Natural killer cell (primary cell): ENCODE results near the gene PCDH9. TPM values are rescaled to one million over a fixed set of nuclear protein-coding genes. Genes with fewer than 3 reads are reported as not detected.
"Not testable (repeated sequence)": the region's sequence is repeated elsewhere in the genome, so short reads cannot be mapped to it uniquely, and the experiment has no call there.

Experiments
- ATAC-seq, 3 donors: fragments of 150-1000 bp in 2 of 3; fragments of 200-7000 bp in 1 of 3; cut with Tn5 transposase; 1 replicate in 1 of 3; 2 replicates in 2 of 3; pipeline ENCODE4 v1.10.0; 2021; ENCODE audit warnings: mild to moderate bottlenecking in 2 of 3, moderate library complexity in 2 of 3
- DNase-seq, 2 donors: peaks; one replicate each; pipeline versions ENCODE4 v3.0.0 to v3.0.0-alpha.2; 2013 to 2021; ENCODE audit warnings: mixed read lengths in 1 of 2
- H3K27ac ChIP-seq: one replicate; pipeline ENCODE4 v1.5.1; 2013; ENCODE audit warnings: mild to moderate bottlenecking, low read length
- H3K27me3 ChIP-seq: one replicate; pipeline ENCODE4 v1.6.1; 2013; ENCODE audit warnings: low read length; ENCODE audit not compliant: control insufficient read depth, insufficient read depth
- H3K36me3 ChIP-seq: one replicate; pipeline ENCODE4 v1.6.1; 2013; ENCODE audit warnings: low read length; ENCODE audit not compliant: control insufficient read depth, insufficient read depth
- H3K4me1 ChIP-seq: one replicate; pipeline ENCODE4 v1.6.1; 2013; ENCODE audit warnings: low read length; ENCODE audit not compliant: control insufficient read depth, insufficient read depth
- H3K4me3 ChIP-seq: one replicate; pipeline ENCODE4 v1.5.1; 2013; ENCODE audit warnings: low read length
- H3K9me3 ChIP-seq: one replicate; pipeline ENCODE4 v1.6.1; 2013; ENCODE audit warnings: low read length; ENCODE audit not compliant: control insufficient read depth, insufficient read depth
- H3K27ac Mint-ChIP-seq, 2 donors: one replicate each; pipeline ENCODE4 v1.8.0; 2022; ENCODE audit warnings: mild to moderate bottlenecking in 2 of 2, mixed read lengths in 2 of 2, moderate library complexity in 1 of 2
- H3K27me3 Mint-ChIP-seq, 2 donors: one replicate each; pipeline ENCODE4 v1.8.0; 2022; ENCODE audit warnings: low read depth in 2 of 2, mixed read lengths in 2 of 2
- H3K36me3 Mint-ChIP-seq: one replicate; pipeline ENCODE4 v1.8.0; 2022; ENCODE audit warnings: mixed read lengths
- H3K4me1 Mint-ChIP-seq, 2 donors: one replicate each; pipeline ENCODE4 v1.8.0; 2022; ENCODE audit warnings: mixed read lengths in 2 of 2
- H3K4me3 Mint-ChIP-seq: one replicate; pipeline ENCODE4 v1.8.0; 2022; ENCODE audit warnings: mild to moderate bottlenecking, moderate library complexity, mixed read lengths
- H3K9me3 Mint-ChIP-seq, 2 donors: one replicate each; pipeline ENCODE4 v1.8.0; 2022; ENCODE audit warnings: mixed read lengths in 2 of 2
- WGBS: methylation state at CpG from one replicate; pipeline ENCODE4 v1.1.7; 2013; ENCODE audit warnings: missing lambda C conversion rate; ENCODE audit not compliant: insufficient coverage; 5-methylcytosine and 5-hydroxymethylcytosine counted together
- intact Hi-C: fragments of 100-400 bp; cut with micrococcal nuclease; formaldehyde crosslinking; loops from one replicate; pipeline ENCODE4 v1.14.2; 2022
- total RNA-seq, 4 donors: library from RNA; stranded (reverse); fragments of 120-200 nt in 1 of 4; gene quantifications; one replicate each; pipeline versions ENCODE4 v1.2.3 to v1.2.4, GENCODE V29; 2013 to 2022
- TF ChIP-seq, protein P1 (sequence below): fragments of 200-600 bp; IDR thresholded peaks from one replicate; pipeline ENCODE4 v1.8.0; 2022; ENCODE audit warnings: antibody characterized with exemption

The PCDH9 gene
- total RNA-seq, 3 donors from 2014 or later (not counting 1 experiment from before 2014, with no cell fraction given): 0.43 to 1.5 (median 0.68) TPM

- no peaks in the 10 kb centered on the region for H3K36me3 Mint-ChIP-seq
- 92% methylated on average over 1 of the region's 3 CpGs for WGBS
- intact Hi-C loops: no loop called here
- no peaks in the 10 kb centered on the region for H3K36me3 ChIP-seq
- no peaks in the 10 kb centered on the region for H3K4me1 Mint-ChIP-seq
- H3K4me1 ChIP-seq: no peaks in the 10 kb centered on the region
- no peaks in the 10 kb centered on the region for H3K27me3 Mint-ChIP-seq
- no peak overlapping the region for H3K27ac Mint-ChIP-seq
- no peak overlapping the region for H3K4me3 ChIP-seq
- no peaks in the 10 kb centered on the region for H3K9me3 Mint-ChIP-seq
- no peaks in the 10 kb centered on the region for H3K27me3 ChIP-seq
- H3K27ac ChIP-seq: no peak overlapping the region
- TF ChIP-seq, protein P1, sequence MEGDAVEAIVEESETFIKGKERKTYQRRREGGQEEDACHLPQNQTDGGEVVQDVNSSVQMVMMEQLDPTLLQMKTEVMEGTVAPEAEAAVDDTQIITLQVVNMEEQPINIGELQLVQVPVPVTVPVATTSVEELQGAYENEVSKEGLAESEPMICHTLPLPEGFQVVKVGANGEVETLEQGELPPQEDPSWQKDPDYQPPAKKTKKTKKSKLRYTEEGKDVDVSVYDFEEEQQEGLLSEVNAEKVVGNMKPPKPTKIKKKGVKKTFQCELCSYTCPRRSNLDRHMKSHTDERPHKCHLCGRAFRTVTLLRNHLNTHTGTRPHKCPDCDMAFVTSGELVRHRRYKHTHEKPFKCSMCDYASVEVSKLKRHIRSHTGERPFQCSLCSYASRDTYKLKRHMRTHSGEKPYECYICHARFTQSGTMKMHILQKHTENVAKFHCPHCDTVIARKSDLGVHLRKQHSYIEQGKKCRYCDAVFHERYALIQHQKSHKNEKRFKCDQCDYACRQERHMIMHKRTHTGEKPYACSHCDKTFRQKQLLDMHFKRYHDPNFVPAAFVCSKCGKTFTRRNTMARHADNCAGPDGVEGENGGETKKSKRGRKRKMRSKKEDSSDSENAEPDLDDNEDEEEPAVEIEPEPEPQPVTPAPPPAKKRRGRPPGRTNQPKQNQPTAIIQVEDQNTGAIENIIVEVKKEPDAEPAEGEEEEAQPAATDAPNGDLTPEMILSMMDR: no peak
- ATAC-seq (no peak), DNase-seq (no peak)
- no peak overlapping the region for H3K4me3 Mint-ChIP-seq
- H3K9me3 ChIP-seq: no peaks in the 10 kb centered on the region
Observed at GRCh38 chr13:67097892-67098452, 132.2 kb downstream of the PCDH9 start.

GRCh38 chr13:67096893-67097292 lies 133.2 kb downstream of the PCDH9 start:
- H3K27ac Mint-ChIP-seq, H3K4me3 Mint-ChIP-seq, H3K9me3 Mint-ChIP-seq, H3K27ac ChIP-seq, H3K36me3 ChIP-seq, DNase-seq, ATAC-seq, H3K36me3 Mint-ChIP-seq, H3K27me3 ChIP-seq, intact Hi-C loops, H3K9me3 ChIP-seq, H3K4me1 ChIP-seq, H3K27me3 Mint-ChIP-seq, H3K4me3 ChIP-seq, H3K4me1 Mint-ChIP-seq: not testable (repeated sequence)
- WGBS: 95% methylated on average over 3 of the region's 5 CpGs

DNA sequence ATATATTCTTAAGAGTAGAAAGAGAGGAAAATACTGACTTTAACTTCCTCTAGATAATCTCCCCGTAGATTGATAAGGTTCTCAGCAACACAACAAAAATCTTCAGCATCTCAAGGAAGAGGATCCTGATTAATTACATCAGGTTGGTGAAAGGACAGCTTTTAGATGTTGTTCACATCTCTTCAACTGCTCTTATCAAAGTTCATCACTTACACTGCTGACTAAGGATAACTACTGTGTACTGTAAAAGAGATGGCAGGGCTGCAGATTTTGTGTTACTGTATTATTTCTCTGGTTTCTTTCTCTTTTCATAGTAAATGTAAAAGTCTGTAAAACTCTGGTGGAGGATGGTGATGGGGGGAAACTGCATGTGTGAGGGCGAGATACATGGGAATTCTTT lies 133.7 kb downstream of the PCDH9 start:
- Histone ChIP-seq H3K36me3 (no peaks in the 10 kb centered on the region), H3K27ac (no peak overlapping the region), H3K9me3 (no peaks in the 10 kb centered on the region), H3K27me3 (no peaks in the 10 kb centered on the region), H3K4me3 (no peak overlapping the region), H3K4me1 (no peaks in the 10 kb centered on the region)
- WGBS: no CpG with 5 or more reads among the region's 2 CpGs
- DNase-seq: no peak
- H3K9me3 Mint-ChIP-seq: no peaks in the 10 kb centered on the region
- intact Hi-C loops: no loop called here
- no peak overlapping the region for H3K27ac Mint-ChIP-seq
- no peaks in the 10 kb centered on the region for H3K4me1 Mint-ChIP-seq
- TF ChIP-seq, protein P1: no peak
- no peaks in the 10 kb centered on the region for H3K36me3 Mint-ChIP-seq
- H3K27me3 Mint-ChIP-seq: no peaks in the 10 kb centered on the region
- ATAC-seq: no peak
- no peak overlapping the region for H3K4me3 Mint-ChIP-seq

DNA sequence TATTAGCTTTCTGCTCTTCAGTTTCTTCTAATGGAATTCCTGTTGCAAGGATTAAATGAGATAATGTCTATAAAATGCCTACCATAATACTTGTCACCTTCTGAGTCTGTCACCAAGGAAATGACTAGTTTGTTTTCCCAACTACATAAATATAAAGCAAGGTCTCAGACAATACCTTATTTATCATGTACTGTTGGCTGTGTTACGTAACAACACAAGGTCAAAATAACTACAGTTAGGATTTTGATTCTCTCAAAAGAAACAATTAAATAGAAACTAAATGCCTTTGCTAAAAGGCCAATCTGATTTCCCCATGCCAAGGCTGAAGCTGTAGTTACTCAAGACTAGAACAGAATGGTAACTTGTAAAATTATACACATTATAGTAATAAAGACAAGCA lies 134.5 kb downstream of the PCDH9 start:
- WGBS: 80% methylated on average over 1 of the region's 1 CpG
- Mint-ChIP-seq H3K4me3 (no peak overlapping the region), H3K27ac (no peak overlapping the region), H3K4me1 (no peaks in the 10 kb centered on the region), H3K36me3 (no peaks in the 10 kb centered on the region), H3K9me3 (no peaks in the 10 kb centered on the region), H3K27me3 (no peaks in the 10 kb centered on the region)
- Histone ChIP-seq H3K9me3 (no peaks in the 10 kb centered on the region), H3K4me1 (no peaks in the 10 kb centered on the region), H3K36me3 (no peaks in the 10 kb centered on the region), H3K27me3 (no peaks in the 10 kb centered on the region), H3K4me3 (no peak overlapping the region), H3K27ac (no peak overlapping the region)
- ATAC-seq: no peak
- TF ChIP-seq, protein P1: no peak
- intact Hi-C loops: no loop called here
- DNase-seq: no peak
